Progenitor cell of endocrine pancreas (in vitro differentiated cells): ENCODE data around the gene AZIN2. TPM values are rescaled to one million over a fixed set of nuclear protein-coding genes. Genes with fewer than 3 reads are reported as not detected.
"Not testable (repeated sequence)": the region's sequence is repeated elsewhere in the genome, so short reads cannot be mapped to it uniquely, and the experiment has no call there.

Experiments
- DNase-seq: peaks from one replicate; pipeline ENCODE4 v3.0.0; 2021; ENCODE audit warnings: low spot score; ENCODE audit not compliant: unreplicated experiment
- H3K27ac Mint-ChIP-seq: 2 replicates; pipeline ENCODE4 v1.8.0; 2021; ENCODE audit warnings: mild to moderate bottlenecking, moderate library complexity, mixed read lengths
- H3K27me3 Mint-ChIP-seq: 2 replicates; pipeline ENCODE4 v1.8.0; 2021; ENCODE audit warnings: mixed read lengths
- H3K36me3 Mint-ChIP-seq: 2 replicates; pipeline ENCODE4 v1.8.0; 2022; ENCODE audit warnings: mixed read lengths; ENCODE audit not compliant: insufficient read depth
- H3K4me1 Mint-ChIP-seq: 2 replicates; pipeline ENCODE4 v1.8.0; 2021; ENCODE audit warnings: low read depth, mixed read lengths
- H3K4me3 Mint-ChIP-seq: 2 replicates; pipeline ENCODE4 v1.8.0; 2021; ENCODE audit warnings: low read depth, mild to moderate bottlenecking, moderate library complexity, mixed read lengths
- H3K9me3 Mint-ChIP-seq: 2 replicates; pipeline ENCODE4 v1.8.0; 2021; ENCODE audit warnings: low read depth, mixed read lengths
- CTCF ChIP-seq: fragments of 200-600 bp; sonication (generic); IDR thresholded peaks from one replicate; pipeline ENCODE4 v1.5.0; 2021; ENCODE audit warnings: antibody characterized with exemption, mild to moderate bottlenecking; ENCODE audit not compliant: unreplicated experiment
- total RNA-seq: library from RNA; stranded (reverse); gene quantifications from 2 replicates; pipeline ENCODE4 v1.2.1, GENCODE V29; 2021

Gene AZIN2
- total RNA-seq, 1 donor from 2014 or later, result 5.2 TPM

- Mint-ChIP-seq H3K4me1 (peaks cover 7% of the 10 kb centered on the region), H3K36me3 (no peaks in the 10 kb centered on the region), H3K9me3 (no peaks in the 10 kb centered on the region), H3K27me3 (no peaks in the 10 kb centered on the region), H3K27ac (no peak overlapping the region), H3K4me3 (no peak overlapping the region)
- DNase-seq, result no peak
- no peak for TF ChIP-seq CTCF
Measured at GRCh38 chr1:33045246-33045645, 35.7 kb upstream of the AZIN2 start.

DNA sequence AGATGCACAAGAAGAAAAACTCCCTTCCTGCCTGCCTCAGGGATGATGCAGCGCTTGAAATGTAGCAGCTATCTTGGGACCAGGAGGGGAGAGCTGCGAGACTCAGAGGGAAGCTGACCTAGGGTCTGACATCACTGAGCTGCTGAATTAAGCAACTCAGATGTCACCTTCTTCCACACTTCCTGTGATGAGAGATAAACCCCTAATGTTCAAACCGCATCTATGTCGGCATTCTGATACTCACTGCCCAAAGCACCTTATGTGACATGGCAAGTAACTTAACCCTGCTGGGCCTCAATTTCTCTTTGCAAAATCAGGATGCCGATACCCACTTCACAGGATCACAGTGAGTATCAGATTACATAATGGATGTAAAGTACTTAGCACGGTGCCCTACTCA lies 35.1 kb upstream of the AZIN2 start:
- Mint-ChIP-seq H3K4me3 (no peak overlapping the region), H3K9me3 (peaks cover 3% of the 10 kb centered on the region), H3K4me1 (peaks cover 7% of the 10 kb centered on the region), H3K27ac (no peak overlapping the region), H3K36me3 (peaks cover 1% of the 10 kb centered on the region), H3K27me3 (no peaks in the 10 kb centered on the region)
- no peak for TF ChIP-seq CTCF
- DNase-seq, result no peak

DNA sequence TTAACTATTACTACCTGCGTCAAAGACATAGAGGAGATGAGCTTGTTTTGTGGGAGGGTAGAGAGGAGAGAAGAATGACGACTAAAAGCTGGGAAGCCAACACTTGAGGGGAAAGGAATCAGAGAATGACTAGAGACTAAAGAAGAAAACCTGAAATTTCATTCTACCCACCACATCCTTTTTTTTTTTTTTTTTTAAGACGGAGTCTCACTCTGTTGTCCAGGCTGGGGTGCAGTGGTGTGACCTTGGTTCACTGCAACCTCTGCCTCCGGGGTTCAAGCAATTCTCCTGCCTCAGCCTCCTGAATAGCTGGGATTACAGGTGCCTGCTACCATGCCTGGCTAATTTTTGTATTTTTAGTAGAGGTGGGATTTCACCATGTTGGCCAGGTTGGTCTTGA lies 34.7 kb upstream of the AZIN2 start:
- DNase-seq, result not testable (repeated sequence)

GRCh38 chr1:33047290-33047689 lies 33.7 kb upstream of the AZIN2 start:
- Mint-ChIP-seq H3K27me3 (no peaks in the 10 kb centered on the region), H3K27ac (no peak overlapping the region), H3K4me3 (no peak overlapping the region), H3K4me1 (peaks cover 7% of the 10 kb centered on the region), H3K9me3 (peaks cover 3% of the 10 kb centered on the region), H3K36me3 (peaks cover 1% of the 10 kb centered on the region)
- no peak for TF ChIP-seq CTCF
- DNase-seq, result no peak

More for the DNA sequence above, 34.7 kb upstream of the AZIN2 start:
- H3K36me3 Mint-ChIP-seq, H3K9me3 Mint-ChIP-seq, H3K27ac Mint-ChIP-seq, H3K27me3 Mint-ChIP-seq, H3K4me1 Mint-ChIP-seq, H3K4me3 Mint-ChIP-seq: not testable (repeated sequence)

GRCh38 chr1:33047839-33048305 lies 33.1 kb upstream of the AZIN2 start:
- Mint-ChIP-seq H3K4me3 (no peak overlapping the region), H3K36me3 (peaks cover 1% of the 10 kb centered on the region), H3K27me3 (no peaks in the 10 kb centered on the region), H3K27ac (no peak overlapping the region), H3K9me3 (peaks cover 3% of the 10 kb centered on the region), H3K4me1 (peaks cover 7% of the 10 kb centered on the region)
- no peak for DNase-seq
- no peak for TF ChIP-seq CTCF

DNA sequence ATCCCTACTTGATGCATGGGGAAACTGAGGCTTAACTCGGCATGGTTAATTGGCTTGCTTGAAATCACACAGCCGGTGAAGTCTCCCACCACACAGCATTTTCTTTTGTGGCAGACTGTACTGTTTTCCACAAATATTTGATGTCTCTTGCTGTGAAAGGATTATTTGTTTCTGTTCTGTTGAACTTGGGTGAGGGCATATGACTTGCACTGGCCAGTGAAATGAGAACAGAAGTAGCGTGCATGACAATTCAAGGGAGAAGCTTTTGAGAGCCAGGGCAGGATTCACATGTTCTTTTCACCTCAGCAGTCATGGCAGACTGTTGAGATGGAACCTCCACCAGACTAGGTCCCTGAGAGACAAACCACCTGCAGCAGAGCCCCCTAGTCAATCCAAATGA lies 32.5 kb upstream of the AZIN2 start:
- H3K36me3 Mint-ChIP-seq, result peaks cover 1% of the 10 kb centered on the region
- no peak overlapping the region for H3K27ac Mint-ChIP-seq
- no peak for DNase-seq
- peaks cover 7% of the 10 kb centered on the region for H3K4me1 Mint-ChIP-seq
- TF ChIP-seq CTCF, result no peak
- H3K9me3 Mint-ChIP-seq, result peaks cover 4% of the 10 kb centered on the region
- H3K27me3 Mint-ChIP-seq, result no peaks in the 10 kb centered on the region
- H3K4me3 Mint-ChIP-seq, result no peak overlapping the region
